ENCODE measurements around the gene MTFR1L.

Gene MTFR1L

GRCh38 chr1:25804244-25804963 lies 15.3 kb upstream of the MTFR1L start:
- TF ChIP-seq MAX (IDR thresholded peaks at IDR 0.05), result no peak
- no peak for TF ChIP-seq TEAD4 (IDR thresholded peaks at IDR 0.05)
- TF ChIP-seq EGR1 (IDR thresholded peaks at IDR 0.05), result no peak

- no peak for TF ChIP-seq CREB1 (IDR thresholded peaks at IDR 0.05; ENCODE audit: low read depth)
- TF ChIP-seq EP300 (IDR thresholded peaks at IDR 0.05; ENCODE audit: borderline replicate concordance), result no peak
- TF ChIP-seq TAF1 (IDR thresholded peaks at IDR 0.05; ENCODE audit: low read depth), result no peak
- no peak for TF ChIP-seq RAD21 (IDR thresholded peaks at IDR 0.05; ENCODE audit: low read depth)
- TF ChIP-seq MAX (IDR thresholded peaks at IDR 0.05), result no peak
- no peak for TF ChIP-seq EGR1 (IDR thresholded peaks at IDR 0.05)
- TF ChIP-seq TCF12 (IDR thresholded peaks at IDR 0.05; ENCODE audit: low read depth), result no peak
These were observed 14.5 kb upstream of the MTFR1L start for GRCh38 chr1:25804964-25805862.

- TF ChIP-seq USF1 (IDR thresholded peaks at IDR 0.05) (no peak), CEBPB (IDR thresholded peaks at IDR 0.05) (no peak), MAX (IDR thresholded peaks at IDR 0.05) (no peak), RAD21 (IDR thresholded peaks at IDR 0.05; ENCODE audit: low read depth) (no peak), FOXM1 (IDR thresholded peaks at IDR 0.05; ENCODE audit: borderline replicate concordance, low read depth) (no peak), NFIC (IDR thresholded peaks at IDR 0.05) (no peak), CREB1 (IDR thresholded peaks at IDR 0.05; ENCODE audit: low read depth) (no peak), REST (IDR thresholded peaks at IDR 0.05; ENCODE audit: low read depth) (no peak), TAF1 (IDR thresholded peaks at IDR 0.05; ENCODE audit: low read depth) (no peak), EGR1 (IDR thresholded peaks at IDR 0.05) (no peak), TCF12 (IDR thresholded peaks at IDR 0.05; ENCODE audit: low read depth) (no peak), TEAD4 (IDR thresholded peaks at IDR 0.05) (no peak), ZBTB7A (IDR thresholded peaks at IDR 0.05; ENCODE audit: low read depth) (no peak)
These were observed 13.9 kb upstream of the MTFR1L start for GRCh38 chr1:25805863-25806225.

- TF ChIP-seq CEBPB (IDR thresholded peaks at IDR 0.05), result no peak
- TF ChIP-seq EP300 (IDR thresholded peaks at IDR 0.05; ENCODE audit: borderline replicate concordance), result no peak
- no peak for TF ChIP-seq FOXM1 (IDR thresholded peaks at IDR 0.05; ENCODE audit: borderline replicate concordance, low read depth)
These were observed 13.3 kb upstream of the MTFR1L start for GRCh38 chr1:25806418-25806817.

- TF ChIP-seq CEBPB (IDR thresholded peaks at IDR 0.05), result no peak
- no peak for TF ChIP-seq YY1 (IDR thresholded peaks at IDR 0.05; ENCODE audit: low read depth)
- no peak for TF ChIP-seq EGR1 (IDR thresholded peaks at IDR 0.05)
- TF ChIP-seq CREB1 (IDR thresholded peaks at IDR 0.05; ENCODE audit: low read depth), result no peak
- no peak for TF ChIP-seq RAD21 (IDR thresholded peaks at IDR 0.05; ENCODE audit: low read depth)
- no peak for TF ChIP-seq EP300 (IDR thresholded peaks at IDR 0.05; ENCODE audit: borderline replicate concordance)
- no peak for TF ChIP-seq NFIC (IDR thresholded peaks at IDR 0.05)
- TF ChIP-seq FOXM1 (IDR thresholded peaks at IDR 0.05; ENCODE audit: borderline replicate concordance, low read depth), result no peak
- TF ChIP-seq ZBTB7A (IDR thresholded peaks at IDR 0.05; ENCODE audit: low read depth), result no peak
- TF ChIP-seq USF1 (IDR thresholded peaks at IDR 0.05), result no peak
- no peak for TF ChIP-seq MAX (IDR thresholded peaks at IDR 0.05)
- no peak for TF ChIP-seq TEAD4 (IDR thresholded peaks at IDR 0.05)
- TF ChIP-seq TCF12 (IDR thresholded peaks at IDR 0.05; ENCODE audit: low read depth), result no peak
- TF ChIP-seq TAF1 (IDR thresholded peaks at IDR 0.05; ENCODE audit: low read depth), result no peak
These were observed 12.0 kb upstream of the MTFR1L start for GRCh38 chr1:25807480-25808390.
